ENCODE measurements around the gene ATP1B3.

ATP1B3 gene

DNA sequence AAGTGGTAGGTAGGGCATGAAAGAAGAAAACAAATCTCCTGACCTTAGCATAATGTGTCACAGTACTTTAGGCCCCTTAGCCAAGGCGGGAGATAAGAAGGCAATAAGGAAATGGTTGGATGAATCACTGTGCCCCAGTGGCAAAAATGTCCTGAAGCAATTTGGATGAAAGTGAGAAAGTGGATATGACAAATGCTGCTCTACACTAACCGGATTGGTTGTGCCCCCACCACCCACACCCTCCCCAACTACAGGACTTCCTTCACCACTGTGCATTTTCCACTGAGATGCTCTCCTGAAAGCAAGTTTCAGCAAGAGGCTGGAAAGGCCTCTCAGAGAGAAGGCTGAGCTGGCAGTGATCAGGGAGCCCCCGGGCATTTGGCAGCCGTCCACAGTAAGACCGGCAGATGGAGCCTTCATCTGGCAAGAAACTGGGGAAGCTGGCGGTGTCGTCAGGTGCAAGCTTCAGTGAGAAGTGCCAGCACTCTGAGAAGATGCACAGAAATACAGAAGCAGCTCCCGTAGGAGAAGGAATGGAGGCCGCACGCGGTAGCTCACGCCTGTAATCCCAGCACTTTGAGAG lies 63.8 kb downstream of the ATP1B3 start:
- TF ChIP-seq CTCF (IDR thresholded peaks at IDR 0.05; ENCODE audit: insufficient read depth, low read length, poor library complexity, severe bottlenecking) = no peak
- DNase-seq (ENCODE audit: extremely low read depth, insufficient read length) = no peak
- Histone ChIP-seq H3K4me3 (replicated peaks; ENCODE audit: low read depth, low read length) (no peak overlapping the region), H3K27me3 (replicated peaks; ENCODE audit: control insufficient read depth, insufficient read depth, low read length) (no peaks in the 10 kb centered on the region), H3K36me3 (ENCODE audit: control insufficient read depth, insufficient read depth, low read length) (no peaks in the 10 kb centered on the region)

DNA sequence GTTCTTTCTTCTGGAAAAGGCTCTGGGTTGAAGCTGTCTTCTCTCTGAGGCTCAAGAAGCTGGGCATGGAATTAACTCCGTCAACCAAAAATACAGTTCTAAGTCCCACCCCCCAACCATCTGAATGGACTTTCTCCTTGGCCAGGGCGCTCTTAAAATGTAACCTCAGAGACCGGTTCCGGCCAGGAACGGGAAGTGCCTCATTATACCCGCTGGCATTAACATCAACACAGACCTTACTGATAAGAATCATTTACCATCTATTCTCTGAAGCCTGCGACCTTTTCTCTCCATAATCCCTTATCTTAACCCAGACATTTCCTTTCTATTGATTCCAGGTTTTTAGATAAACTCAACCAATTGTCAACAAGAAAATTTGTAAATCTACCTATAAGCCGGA lies 64.7 kb downstream of the ATP1B3 start:
- no peak for TF ChIP-seq CTCF (IDR thresholded peaks at IDR 0.05; ENCODE audit: insufficient read depth, low read length, poor library complexity, severe bottlenecking)
- DNase-seq (ENCODE audit: extremely low read depth, insufficient read length) = no peak
- no peaks in the 10 kb centered on the region for H3K36me3 ChIP-seq (ENCODE audit: control insufficient read depth, insufficient read depth, low read length)
- H3K27me3 ChIP-seq (replicated peaks; ENCODE audit: control insufficient read depth, insufficient read depth, low read length) = no peaks in the 10 kb centered on the region
- H3K4me3 ChIP-seq (replicated peaks; ENCODE audit: low read depth, low read length) = no peak overlapping the region

GRCh38 chr3:141942006-141942405 lies 65.6 kb downstream of the ATP1B3 start:
- Histone ChIP-seq H3K4me3 (replicated peaks; ENCODE audit: low read depth, low read length) (no peak overlapping the region), H3K36me3 (ENCODE audit: control insufficient read depth, insufficient read depth, low read length) (no peaks in the 10 kb centered on the region), H3K27me3 (replicated peaks; ENCODE audit: control insufficient read depth, insufficient read depth, low read length) (no peaks in the 10 kb centered on the region)
- no peak for DNase-seq (ENCODE audit: extremely low read depth, insufficient read length)
- no peak for TF ChIP-seq CTCF (IDR thresholded peaks at IDR 0.05; ENCODE audit: insufficient read depth, low read length, poor library complexity, severe bottlenecking)

DNA sequence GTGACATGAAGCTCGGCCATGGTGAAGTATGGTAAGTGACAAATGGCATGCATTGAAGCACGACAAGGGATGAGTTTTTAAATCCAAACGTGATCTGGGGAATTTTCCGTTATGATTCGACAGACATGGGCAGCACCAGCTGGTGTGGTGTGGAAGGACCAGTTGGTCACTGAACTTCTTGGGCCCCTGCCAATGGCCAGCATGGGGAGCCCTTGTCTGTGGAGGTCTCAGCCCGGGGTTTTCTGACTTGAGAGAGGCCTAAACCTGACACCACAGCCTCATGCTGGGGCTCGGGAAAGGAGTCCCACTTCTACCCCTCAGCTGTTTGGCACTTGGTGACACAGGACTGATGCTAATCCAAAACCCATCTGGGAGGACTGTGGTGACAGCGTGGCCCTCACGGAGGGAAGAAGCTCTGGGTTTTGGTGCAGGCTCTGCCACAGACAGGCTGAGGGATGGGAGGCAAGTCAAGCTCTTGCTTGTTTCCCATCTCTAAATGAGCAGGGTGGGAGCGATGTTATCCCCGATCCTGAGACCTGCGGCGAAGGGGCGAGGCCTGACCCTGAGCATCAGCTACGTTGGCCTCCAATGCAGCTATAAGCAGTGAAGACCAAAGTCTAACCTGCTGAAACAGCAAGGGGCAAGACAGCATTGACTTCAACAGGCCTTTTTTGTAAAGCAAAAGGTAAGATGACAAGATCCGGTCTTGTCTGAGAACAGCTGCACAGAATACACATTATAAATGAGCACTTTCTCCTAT lies 69.5 kb downstream of the ATP1B3 start:
- no peak overlapping the region for H3K4me3 ChIP-seq (replicated peaks; ENCODE audit: low read depth, low read length)
- H3K36me3 ChIP-seq (ENCODE audit: control insufficient read depth, insufficient read depth, low read length) = no peaks in the 10 kb centered on the region
- no peaks in the 10 kb centered on the region for H3K27me3 ChIP-seq (replicated peaks; ENCODE audit: control insufficient read depth, insufficient read depth, low read length)
- no peak for DNase-seq (ENCODE audit: extremely low read depth, insufficient read length)
- TF ChIP-seq CTCF (IDR thresholded peaks at IDR 0.05; ENCODE audit: insufficient read depth, low read length, poor library complexity, severe bottlenecking) = no peak

- H3K4me3 ChIP-seq (replicated peaks; ENCODE audit: low read depth, low read length) = no peak overlapping the region
- DNase-seq (ENCODE audit: extremely low read depth, insufficient read length) = no peak
- no peaks in the 10 kb centered on the region for H3K27me3 ChIP-seq (replicated peaks; ENCODE audit: control insufficient read depth, insufficient read depth, low read length)
- H3K36me3 ChIP-seq (ENCODE audit: control insufficient read depth, insufficient read depth, low read length) = peaks cover 1% of the 10 kb centered on the region; the same call in 1 of the 2 replicates
- no peak for TF ChIP-seq CTCF (IDR thresholded peaks at IDR 0.05; ENCODE audit: insufficient read depth, low read length, poor library complexity, severe bottlenecking)
These were observed 73.0 kb downstream of the ATP1B3 start for GRCh38 chr3:141949399-141949798.

Measured in GM06990 (cell line).